ENCODE data around the gene AGPAT1.
A peak's percentile ranks its signal among the peaks of the same experiment; 100 is the strongest.

DNA sequence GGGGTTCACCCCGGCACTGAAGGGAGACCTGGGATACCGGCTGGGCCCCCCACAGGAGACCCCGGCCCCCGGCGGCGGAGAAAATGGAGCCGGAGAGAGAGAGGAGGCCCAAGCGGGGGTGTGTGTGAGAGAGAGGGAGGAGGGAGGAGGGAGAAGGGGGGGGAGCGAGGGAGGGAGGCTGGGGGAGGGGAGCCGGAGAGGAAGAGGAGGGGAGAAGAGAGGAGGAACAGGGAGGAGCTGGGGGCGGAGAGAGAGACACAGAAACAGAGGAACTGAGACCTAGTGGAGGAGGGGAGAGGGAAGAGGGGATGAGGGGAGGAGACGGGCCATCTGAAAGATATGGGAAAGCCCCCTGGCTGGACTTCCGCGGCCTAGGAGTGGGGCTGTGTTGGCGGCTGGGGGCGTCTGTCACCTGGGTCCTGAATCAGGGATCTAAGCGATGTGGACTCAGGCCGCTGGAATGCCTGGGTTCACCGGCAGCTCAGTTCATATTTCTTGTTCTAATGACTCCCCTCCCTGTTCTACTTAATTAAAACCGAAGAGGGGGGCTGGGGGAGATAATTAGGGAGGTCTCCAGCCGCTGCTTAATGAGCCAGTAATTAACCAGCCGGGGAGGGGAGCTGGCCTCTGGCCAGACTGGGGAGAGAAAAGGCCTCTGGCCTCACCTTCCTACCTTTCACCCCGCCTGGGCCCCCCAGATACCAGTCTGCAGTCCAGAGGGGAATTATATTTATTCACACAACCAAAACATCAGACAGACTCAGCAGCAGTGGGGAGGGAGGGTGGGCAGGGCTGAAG is 14.4 kb upstream of the AGPAT1 start, which contains the start of gene PBX2:
- TF ChIP-seq, protein P1, sequence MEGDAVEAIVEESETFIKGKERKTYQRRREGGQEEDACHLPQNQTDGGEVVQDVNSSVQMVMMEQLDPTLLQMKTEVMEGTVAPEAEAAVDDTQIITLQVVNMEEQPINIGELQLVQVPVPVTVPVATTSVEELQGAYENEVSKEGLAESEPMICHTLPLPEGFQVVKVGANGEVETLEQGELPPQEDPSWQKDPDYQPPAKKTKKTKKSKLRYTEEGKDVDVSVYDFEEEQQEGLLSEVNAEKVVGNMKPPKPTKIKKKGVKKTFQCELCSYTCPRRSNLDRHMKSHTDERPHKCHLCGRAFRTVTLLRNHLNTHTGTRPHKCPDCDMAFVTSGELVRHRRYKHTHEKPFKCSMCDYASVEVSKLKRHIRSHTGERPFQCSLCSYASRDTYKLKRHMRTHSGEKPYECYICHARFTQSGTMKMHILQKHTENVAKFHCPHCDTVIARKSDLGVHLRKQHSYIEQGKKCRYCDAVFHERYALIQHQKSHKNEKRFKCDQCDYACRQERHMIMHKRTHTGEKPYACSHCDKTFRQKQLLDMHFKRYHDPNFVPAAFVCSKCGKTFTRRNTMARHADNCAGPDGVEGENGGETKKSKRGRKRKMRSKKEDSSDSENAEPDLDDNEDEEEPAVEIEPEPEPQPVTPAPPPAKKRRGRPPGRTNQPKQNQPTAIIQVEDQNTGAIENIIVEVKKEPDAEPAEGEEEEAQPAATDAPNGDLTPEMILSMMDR (conservative IDR thresholded peaks at IDR 0.05; ENCODE audit: low read depth in 2 of 2) = no peak
- TF ChIP-seq, protein P2, sequence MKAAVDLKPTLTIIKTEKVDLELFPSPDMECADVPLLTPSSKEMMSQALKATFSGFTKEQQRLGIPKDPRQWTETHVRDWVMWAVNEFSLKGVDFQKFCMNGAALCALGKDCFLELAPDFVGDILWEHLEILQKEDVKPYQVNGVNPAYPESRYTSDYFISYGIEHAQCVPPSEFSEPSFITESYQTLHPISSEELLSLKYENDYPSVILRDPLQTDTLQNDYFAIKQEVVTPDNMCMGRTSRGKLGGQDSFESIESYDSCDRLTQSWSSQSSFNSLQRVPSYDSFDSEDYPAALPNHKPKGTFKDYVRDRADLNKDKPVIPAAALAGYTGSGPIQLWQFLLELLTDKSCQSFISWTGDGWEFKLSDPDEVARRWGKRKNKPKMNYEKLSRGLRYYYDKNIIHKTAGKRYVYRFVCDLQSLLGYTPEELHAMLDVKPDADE (IDR thresholded peaks at IDR 0.05) = no peak
- TF ChIP-seq CREB1 (CRISPR knock-in tag; IDR thresholded peaks at IDR 0.05; ENCODE audit: low read depth) (no peak), ZNF114 (CRISPR knock-in tag; IDR thresholded peaks at IDR 0.05) (no peak), EZH2 (IDR thresholded peaks at IDR 0.05; ENCODE audit: low read depth, unreplicated experiment) (no peak), POLR2AphosphoS5 (IDR thresholded peaks at IDR 0.05; ENCODE audit: low read depth) (peak; percentile 40), JUNB (IDR thresholded peaks at IDR 0.05; ENCODE audit: unreplicated experiment) (no peak), EZH2phosphoT487 (IDR thresholded peaks at IDR 0.05; ENCODE audit: unreplicated experiment) (no peak), ZNF331 (CRISPR knock-in tag; IDR thresholded peaks at IDR 0.05; ENCODE audit: low read depth) (no peak), NANOG (IDR thresholded peaks at IDR 0.05; ENCODE audit: borderline replicate concordance) (no peak)
- TF ChIP-seq, protein P3, sequence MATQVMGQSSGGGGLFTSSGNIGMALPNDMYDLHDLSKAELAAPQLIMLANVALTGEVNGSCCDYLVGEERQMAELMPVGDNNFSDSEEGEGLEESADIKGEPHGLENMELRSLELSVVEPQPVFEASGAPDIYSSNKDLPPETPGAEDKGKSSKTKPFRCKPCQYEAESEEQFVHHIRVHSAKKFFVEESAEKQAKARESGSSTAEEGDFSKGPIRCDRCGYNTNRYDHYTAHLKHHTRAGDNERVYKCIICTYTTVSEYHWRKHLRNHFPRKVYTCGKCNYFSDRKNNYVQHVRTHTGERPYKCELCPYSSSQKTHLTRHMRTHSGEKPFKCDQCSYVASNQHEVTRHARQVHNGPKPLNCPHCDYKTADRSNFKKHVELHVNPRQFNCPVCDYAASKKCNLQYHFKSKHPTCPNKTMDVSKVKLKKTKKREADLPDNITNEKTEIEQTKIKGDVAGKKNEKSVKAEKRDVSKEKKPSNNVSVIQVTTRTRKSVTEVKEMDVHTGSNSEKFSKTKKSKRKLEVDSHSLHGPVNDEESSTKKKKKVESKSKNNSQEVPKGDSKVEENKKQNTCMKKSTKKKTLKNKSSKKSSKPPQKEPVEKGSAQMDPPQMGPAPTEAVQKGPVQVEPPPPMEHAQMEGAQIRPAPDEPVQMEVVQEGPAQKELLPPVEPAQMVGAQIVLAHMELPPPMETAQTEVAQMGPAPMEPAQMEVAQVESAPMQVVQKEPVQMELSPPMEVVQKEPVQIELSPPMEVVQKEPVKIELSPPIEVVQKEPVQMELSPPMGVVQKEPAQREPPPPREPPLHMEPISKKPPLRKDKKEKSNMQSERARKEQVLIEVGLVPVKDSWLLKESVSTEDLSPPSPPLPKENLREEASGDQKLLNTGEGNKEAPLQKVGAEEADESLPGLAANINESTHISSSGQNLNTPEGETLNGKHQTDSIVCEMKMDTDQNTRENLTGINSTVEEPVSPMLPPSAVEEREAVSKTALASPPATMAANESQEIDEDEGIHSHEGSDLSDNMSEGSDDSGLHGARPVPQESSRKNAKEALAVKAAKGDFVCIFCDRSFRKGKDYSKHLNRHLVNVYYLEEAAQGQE (IDR thresholded peaks at IDR 0.05; ENCODE audit: unreplicated experiment) = no peak
- TF ChIP-seq, protein P4, sequence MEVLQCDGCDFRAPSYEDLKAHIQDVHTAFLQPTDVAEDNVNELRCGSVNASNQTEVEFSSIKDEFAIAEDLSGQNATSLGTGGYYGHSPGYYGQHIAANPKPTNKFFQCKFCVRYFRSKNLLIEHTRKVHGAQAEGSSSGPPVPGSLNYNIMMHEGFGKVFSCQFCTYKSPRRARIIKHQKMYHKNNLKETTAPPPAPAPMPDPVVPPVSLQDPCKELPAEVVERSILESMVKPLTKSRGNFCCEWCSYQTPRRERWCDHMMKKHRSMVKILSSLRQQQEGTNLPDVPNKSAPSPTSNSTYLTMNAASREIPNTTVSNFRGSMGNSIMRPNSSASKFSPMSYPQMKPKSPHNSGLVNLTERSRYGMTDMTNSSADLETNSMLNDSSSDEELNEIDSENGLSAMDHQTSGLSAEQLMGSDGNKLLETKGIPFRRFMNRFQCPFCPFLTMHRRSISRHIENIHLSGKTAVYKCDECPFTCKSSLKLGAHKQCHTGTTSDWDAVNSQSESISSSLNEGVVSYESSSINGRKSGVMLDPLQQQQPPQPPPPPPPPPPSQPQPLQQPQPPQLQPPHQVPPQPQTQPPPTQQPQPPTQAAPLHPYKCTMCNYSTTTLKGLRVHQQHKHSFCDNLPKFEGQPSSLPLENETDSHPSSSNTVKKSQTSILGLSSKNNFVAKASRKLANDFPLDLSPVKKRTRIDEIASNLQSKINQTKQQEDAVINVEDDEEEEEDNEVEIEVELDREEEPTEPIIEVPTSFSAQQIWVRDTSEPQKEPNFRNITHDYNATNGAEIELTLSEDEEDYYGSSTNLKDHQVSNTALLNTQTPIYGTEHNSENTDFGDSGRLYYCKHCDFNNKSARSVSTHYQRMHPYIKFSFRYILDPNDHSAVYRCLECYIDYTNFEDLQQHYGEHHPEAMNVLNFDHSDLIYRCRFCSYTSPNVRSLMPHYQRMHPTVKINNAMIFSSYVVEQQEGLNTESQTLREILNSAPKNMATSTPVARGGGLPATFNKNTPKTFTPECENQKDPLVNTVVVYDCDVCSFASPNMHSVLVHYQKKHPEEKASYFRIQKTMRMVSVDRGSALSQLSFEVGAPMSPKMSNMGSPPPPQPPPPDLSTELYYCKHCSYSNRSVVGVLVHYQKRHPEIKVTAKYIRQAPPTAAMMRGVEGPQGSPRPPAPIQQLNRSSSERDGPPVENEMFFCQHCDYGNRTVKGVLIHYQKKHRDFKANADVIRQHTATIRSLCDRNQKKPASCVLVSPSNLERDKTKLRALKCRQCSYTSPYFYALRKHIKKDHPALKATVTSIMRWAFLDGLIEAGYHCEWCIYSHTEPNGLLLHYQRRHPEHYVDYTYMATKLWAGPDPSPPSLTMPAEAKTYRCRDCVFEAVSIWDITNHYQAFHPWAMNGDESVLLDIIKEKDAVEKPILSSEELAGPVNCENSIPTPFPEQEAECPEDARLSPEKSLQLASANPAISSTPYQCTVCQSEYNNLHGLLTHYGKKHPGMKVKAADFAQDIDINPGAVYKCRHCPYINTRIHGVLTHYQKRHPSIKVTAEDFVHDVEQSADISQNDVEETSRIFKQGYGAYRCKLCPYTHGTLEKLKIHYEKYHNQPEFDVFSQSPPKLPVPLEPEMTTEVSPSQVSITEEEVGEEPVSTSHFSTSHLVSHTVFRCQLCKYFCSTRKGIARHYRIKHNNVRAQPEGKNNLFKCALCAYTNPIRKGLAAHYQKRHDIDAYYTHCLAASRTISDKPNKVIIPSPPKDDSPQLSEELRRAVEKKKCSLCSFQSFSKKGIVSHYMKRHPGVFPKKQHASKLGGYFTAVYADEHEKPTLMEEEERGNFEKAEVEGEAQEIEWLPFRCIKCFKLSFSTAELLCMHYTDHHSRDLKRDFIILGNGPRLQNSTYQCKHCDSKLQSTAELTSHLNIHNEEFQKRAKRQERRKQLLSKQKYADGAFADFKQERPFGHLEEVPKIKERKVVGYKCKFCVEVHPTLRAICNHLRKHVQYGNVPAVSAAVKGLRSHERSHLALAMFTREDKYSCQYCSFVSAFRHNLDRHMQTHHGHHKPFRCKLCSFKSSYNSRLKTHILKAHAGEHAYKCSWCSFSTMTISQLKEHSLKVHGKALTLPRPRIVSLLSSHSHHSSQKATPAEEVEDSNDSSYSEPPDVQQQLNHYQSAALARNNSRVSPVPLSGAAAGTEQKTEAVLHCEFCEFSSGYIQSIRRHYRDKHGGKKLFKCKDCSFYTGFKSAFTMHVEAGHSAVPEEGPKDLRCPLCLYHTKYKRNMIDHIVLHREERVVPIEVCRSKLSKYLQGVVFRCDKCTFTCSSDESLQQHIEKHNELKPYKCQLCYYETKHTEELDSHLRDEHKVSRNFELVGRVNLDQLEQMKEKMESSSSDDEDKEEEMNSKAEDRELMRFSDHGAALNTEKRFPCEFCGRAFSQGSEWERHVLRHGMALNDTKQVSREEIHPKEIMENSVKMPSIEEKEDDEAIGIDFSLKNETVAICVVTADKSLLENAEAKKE (CRISPR knock-in tag; IDR thresholded peaks at IDR 0.05) = no peak

Data from GM23338 (cell line).